GM12878 (cell line): ENCODE data around the gene RASGEF1B.

Experiments
- CHD1 ChIP-seq: IDR thresholded peaks from 2 replicates; pipeline ENCODE4 v1.6.1; 2012; ENCODE audit warnings: low read depth, low read length, improper control_type of control experiment
- POLR2A ChIP-seq: IDR thresholded peaks from 2 replicates; pipeline ENCODE4 v1.6.1; 2011; ENCODE audit warnings: low read depth, mild to moderate bottlenecking, low read length
- POLR2AphosphoS5 ChIP-seq: IDR thresholded peaks from 2 replicates; pipeline ENCODE4 v1.6.1; 2011; ENCODE audit warnings: mild to moderate bottlenecking, low read length, inconsistent platforms
- RAD21 ChIP-seq: IDR thresholded peaks from 2 replicates; pipeline ENCODE4 v1.6.1; 2011; ENCODE audit warnings: mild to moderate bottlenecking, low read depth, low read length, moderate library complexity; ENCODE audit not compliant: insufficient read depth
- REST ChIP-seq: IDR thresholded peaks from 2 replicates; pipeline ENCODE4 v1.6.1; 2012; ENCODE audit warnings: mild to moderate bottlenecking, low read depth, low read length
- SMC3 ChIP-seq: IDR thresholded peaks from 2 replicates; pipeline ENCODE4 v1.6.1; 2011; ENCODE audit warnings: low read length, improper control_type of control experiment, borderline replicate concordance
- SP1 ChIP-seq: IDR thresholded peaks from one replicate; pipeline ENCODE4 v1.6.1; 2011; ENCODE audit warnings: low read depth, low read length
- SRF ChIP-seq, 2 experiments: IDR thresholded peaks; 2 replicates each; pipeline ENCODE4 v1.6.1; 2011; ENCODE audit warnings: low read depth in 2 of 2, low read length in 2 of 2, mild to moderate bottlenecking in 1 of 2, moderate library complexity in 1 of 2
- SUZ12 ChIP-seq: fragments of 200-600 bp; sonication (generic); IDR thresholded peaks from one replicate; pipeline ENCODE4 v1.6.1; 2018; ENCODE audit warnings: antibody characterized with exemption, mild to moderate bottlenecking; ENCODE audit not compliant: unreplicated experiment
- TAF1 ChIP-seq: IDR thresholded peaks from 2 replicates; pipeline ENCODE4 v1.6.1; 2011; ENCODE audit warnings: mild to moderate bottlenecking, low read depth, low read length, borderline replicate concordance
- ZNF274 ChIP-seq: IDR thresholded peaks from one replicate; pipeline ENCODE4 v1.8.0; 2011; ENCODE audit not compliant: insufficient read length, insufficient read depth
- ZNF384 ChIP-seq: IDR thresholded peaks from 2 replicates; pipeline ENCODE4 v1.6.1; 2012; ENCODE audit warnings: low read depth, mild to moderate bottlenecking, low read length, improper control_type of control experiment, borderline replicate concordance
- TF ChIP-seq, protein P1 (sequence below), 3 experiments: IDR thresholded peaks in 2 of 3; conservative IDR thresholded peaks in 1 of 3; 2 replicates each; pipeline ENCODE4 v1.5.1; 2011; ENCODE audit warnings: low read depth in 3 of 3, low read length in 3 of 3, mild to moderate bottlenecking in 3 of 3, control low read depth in 2 of 3, moderate library complexity in 2 of 3, inconsistent platforms in 1 of 3, mixed read lengths in 1 of 3; ENCODE audit not compliant: control insufficient read depth in 2 of 3, insufficient read depth in 1 of 3; ENCODE audit errors: extremely low read depth in 1 of 3

- no peak for TF ChIP-seq POLR2A
- no peak for TF ChIP-seq SRF (IDR thresholded peaks at IDR 0.05; ENCODE audit: low read depth in 2 of 2, low read length in 2 of 2)
- TF ChIP-seq POLR2AphosphoS5 = no peak
- TF ChIP-seq REST = no peak
- TF ChIP-seq ZNF384 = no peak
- no peak for TF ChIP-seq TAF1
- TF ChIP-seq, protein P1, sequence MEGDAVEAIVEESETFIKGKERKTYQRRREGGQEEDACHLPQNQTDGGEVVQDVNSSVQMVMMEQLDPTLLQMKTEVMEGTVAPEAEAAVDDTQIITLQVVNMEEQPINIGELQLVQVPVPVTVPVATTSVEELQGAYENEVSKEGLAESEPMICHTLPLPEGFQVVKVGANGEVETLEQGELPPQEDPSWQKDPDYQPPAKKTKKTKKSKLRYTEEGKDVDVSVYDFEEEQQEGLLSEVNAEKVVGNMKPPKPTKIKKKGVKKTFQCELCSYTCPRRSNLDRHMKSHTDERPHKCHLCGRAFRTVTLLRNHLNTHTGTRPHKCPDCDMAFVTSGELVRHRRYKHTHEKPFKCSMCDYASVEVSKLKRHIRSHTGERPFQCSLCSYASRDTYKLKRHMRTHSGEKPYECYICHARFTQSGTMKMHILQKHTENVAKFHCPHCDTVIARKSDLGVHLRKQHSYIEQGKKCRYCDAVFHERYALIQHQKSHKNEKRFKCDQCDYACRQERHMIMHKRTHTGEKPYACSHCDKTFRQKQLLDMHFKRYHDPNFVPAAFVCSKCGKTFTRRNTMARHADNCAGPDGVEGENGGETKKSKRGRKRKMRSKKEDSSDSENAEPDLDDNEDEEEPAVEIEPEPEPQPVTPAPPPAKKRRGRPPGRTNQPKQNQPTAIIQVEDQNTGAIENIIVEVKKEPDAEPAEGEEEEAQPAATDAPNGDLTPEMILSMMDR (IDR thresholded peaks at IDR 0.05 in 2 of 3, conservative IDR thresholded peaks at IDR 0.05 in 1 of 3; ENCODE audit: control insufficient read depth in 2 of 3, extremely low read depth in 1 of 3, insufficient read depth in 1 of 3, low read depth in 3 of 3, low read length in 3 of 3) = no peak
- no peak for TF ChIP-seq SMC3
- no peak for TF ChIP-seq SP1
- no peak for TF ChIP-seq SUZ12
- TF ChIP-seq CHD1 = no peak
- TF ChIP-seq RAD21 = no peak
- no peak for TF ChIP-seq ZNF274
Measured at GRCh38 chr4:81467672-81467964, 4.1 kb downstream of the RASGEF1B start.
